NCI-H446 treated with DMSO at 0.1 percent for 48 hours (cell line): Measurements from ENCODE around the gene OPRD1.
"Not testable (repeated sequence)": the region's sequence is repeated elsewhere in the genome, so short reads cannot be mapped to it uniquely, and the experiment has no call there.

Experiments used
- DNase-seq: peaks from one replicate; lab custom pipeline; 2025; lab: John Stamatoyannopoulos, UW

The OPRD1 gene

DNA sequence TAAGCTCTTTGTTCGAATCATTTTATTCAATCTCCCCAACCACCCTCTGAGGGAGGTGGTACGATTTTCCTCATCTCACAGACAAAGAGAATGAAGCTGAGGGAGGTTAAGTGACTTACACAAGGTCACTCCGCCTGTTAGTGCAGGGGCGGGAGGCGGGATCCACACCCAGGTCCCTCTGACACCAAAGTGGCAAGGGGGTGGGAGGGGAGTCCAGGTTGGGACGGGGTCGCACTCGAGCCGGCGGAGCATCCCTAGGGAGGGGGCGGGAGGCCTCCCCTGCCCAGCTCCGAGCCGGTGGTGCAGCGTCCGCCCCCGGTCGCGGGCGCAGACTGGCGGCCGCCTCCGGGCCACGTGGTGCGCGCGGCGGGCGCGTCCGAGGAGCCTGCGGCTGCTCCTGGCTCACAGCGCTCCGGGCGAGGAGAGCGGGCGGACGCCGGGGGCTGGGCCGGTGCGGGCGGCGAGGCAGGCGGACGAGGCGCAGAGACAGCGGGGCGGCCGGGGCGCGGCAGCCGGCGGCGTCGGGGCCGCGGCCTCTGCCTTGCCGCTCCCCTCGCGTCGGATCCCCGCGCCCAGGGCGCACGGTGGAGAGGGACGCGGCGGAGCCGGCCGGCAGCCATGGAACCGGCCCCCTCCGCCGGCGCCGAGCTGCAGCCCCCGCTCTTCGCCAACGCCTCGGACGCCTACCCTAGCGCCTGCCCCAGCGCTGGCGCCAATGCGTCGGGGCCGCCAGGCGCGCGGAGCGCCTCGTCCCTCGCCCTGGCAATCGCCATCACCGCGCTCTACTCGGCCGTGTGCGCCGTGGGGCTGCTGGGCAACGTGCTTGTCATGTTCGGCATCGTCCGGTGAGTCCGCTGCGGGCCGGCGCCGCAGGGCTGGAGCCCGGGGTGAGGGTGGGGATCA, at the start of gene OPRD1:
Gene OPRD1, plus strand, starts transcription at position 405 of the 903 bp plus-strand sequence. Its CDS starts 214 bp downstream, at position 619.
- DNase-seq = no peak

DNA sequence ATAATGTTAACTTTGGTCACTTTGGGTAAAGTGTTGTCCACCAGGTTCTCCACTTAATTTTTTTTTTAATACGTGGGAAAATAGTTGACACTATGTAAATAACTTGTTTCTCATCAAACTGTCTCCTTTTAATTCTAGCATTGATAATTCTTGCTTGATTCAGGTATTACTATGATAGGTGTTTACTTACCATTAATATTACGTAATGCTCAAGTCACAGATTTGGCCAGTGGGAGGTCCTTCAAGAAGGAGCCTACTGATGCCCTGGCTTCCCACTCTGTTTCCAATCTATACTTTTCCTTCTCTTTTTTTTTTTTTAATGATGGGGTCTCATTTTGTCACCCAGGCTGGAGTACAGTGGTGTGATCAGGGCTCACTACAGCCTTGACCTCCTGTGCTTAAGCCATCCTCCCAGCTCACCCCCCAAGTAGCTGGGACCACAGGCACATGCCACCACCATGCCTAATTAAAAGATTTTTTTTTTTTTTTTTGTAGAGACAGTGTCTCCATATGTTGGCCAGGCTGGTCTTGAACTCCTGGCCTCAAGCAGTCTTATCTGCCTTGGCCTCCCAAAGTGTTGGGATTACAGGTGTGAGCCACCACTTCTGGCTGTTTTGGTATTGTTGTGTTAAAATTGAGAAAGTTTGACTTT, 45.3 kb upstream of the OPRD1 start:
- no peak for DNase-seq

DNA sequence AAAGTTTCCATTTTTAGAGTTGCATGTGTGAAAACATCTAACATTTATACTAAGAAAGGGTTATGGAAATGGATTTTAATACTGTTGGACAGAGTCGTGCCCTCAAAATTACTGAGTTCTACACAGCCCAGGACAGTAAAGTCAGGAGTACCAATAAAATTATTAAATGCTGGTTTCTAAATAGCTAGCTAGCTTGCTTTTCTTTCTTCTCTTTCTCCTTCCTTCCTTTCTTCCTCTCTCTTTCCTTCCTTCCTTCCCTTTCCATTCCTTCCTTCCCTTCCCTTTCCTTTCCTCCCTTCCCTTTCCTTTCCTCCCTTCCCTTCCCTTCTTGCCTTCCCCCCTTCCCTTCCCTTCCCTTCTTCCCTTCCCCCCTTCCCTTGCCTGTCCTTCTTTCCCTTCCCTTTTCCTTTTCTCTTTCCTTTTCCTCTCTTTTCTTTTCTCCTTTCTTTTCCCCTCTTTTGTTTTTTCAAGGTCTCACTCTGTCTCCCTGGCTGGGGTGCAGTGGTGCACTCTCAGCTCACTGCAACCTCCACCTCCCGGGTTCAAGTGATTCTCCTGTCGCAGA, 41.3 kb upstream of the OPRD1 start:
- no peak for DNase-seq

DNA sequence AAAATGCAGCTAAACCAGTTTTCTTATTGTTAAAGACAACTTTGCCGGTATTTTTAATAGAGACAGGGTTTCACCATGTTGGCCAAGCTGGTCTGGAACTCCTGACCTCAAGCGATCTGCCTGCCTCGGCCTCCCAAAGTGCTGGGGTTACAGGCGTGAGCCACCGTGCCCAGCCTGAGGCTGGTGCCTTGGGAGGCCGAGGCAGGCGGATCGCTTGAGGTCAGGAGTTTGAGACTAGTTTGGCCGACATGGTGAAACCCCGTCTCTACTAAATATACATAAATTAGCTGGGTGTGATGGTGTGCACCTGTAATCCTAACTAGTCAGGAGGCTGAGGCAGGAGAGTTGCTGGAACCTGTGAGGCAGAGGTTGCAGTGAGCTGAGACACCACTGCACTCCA, 40.0 kb upstream of the OPRD1 start:
- DNase-seq = not testable (repeated sequence)

DNA sequence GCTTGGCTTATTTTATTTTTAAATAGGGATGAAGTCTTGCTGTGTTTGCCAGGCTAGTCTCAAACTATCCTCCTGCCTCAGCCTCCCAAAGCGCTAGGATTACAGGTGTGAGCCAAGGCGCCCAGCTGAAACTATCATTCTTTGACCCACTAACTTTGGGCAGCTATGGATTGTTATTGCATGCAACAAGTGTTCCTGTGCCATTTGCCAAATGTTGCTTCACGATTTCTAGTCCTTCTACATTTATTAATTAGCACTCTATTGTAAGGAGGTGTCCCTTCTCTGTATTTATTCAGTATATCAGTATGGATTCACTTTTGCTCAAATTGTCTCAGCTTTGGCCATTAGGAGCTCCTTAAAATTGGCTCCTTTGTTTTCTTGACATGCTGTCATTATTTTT, 38.9 kb upstream of the OPRD1 start:
- no peak for DNase-seq

DNA sequence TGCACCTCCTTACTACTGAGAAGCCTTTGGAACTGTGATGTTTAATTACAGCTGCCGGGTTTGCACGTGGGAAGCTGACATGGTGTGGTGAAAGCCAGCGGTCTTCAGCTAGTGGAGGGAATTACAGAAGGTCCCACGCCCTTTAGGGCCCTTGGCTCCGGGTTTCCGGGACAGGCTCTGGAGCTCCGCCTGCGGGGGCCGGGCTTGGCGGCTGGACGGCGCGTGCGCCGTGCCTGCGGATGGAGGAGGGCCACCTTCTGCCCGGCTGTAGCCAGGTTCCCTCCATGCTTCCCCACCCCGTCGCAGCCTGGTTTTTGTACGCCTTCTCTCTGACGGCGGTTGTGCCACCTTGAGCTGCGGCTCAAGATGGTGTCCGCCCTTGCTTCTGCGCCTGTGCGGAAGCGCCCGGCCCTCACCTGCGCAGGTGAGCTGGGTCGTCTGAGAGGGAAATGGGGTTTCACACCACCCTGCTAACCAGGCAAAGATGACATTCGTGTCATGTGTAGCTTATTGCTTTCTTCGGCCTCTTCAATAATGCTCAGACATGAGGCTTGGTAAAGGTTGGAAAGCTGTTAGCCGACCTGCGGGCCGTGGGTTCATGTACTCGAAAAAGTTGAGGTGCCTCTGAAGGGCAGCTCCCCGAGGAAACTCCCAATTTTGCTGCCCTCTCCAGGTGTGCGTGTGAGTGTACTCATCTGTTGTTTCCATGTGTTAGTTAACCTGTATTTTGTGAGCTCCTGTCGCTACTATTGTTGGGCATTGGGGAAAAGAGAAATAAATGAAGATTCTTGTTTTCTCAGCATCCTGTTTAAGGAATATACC, 36.6 kb upstream of the OPRD1 start:
- DNase-seq = no peak

DNA sequence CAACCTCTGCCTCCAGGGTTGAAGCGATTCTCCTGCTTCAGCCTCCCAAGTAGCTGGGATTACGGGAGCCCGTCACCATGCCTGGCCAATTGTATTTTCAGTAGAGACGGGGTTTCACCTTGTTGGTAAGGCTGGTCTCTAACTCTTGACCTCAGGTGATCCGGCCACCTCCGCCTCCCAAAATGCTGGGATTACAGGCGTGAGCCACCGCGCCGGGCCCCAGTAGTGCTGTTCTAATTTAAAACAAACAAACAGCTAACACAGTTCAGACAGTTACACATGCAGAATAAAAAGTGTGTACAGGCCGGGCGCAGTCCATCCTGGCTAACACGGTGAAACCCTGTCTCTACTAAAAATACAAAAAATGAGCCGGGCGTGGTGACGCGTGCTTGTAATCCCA, 35.6 kb upstream of the OPRD1 start:
- no peak for DNase-seq

DNA sequence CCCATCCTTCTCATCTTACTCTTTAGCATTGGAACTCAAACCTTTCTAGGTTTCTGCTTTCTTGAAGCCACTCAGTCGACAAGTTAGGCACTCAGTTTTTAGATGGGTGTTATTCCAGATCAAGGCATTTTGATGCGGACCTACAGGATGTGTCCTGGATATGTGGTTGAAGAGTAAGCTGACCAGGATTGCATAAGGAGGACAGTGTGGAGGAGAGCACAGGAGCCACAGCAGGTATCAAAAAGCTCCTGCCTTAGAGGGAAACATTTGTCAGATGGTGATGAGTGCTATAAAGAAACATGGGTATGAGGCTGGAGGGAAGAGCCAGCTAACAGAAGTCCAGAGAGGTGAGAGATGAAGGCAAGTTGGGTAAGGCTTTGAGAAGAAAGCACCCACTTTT, 33.9 kb upstream of the OPRD1 start:
- DNase-seq = no peak

DNA sequence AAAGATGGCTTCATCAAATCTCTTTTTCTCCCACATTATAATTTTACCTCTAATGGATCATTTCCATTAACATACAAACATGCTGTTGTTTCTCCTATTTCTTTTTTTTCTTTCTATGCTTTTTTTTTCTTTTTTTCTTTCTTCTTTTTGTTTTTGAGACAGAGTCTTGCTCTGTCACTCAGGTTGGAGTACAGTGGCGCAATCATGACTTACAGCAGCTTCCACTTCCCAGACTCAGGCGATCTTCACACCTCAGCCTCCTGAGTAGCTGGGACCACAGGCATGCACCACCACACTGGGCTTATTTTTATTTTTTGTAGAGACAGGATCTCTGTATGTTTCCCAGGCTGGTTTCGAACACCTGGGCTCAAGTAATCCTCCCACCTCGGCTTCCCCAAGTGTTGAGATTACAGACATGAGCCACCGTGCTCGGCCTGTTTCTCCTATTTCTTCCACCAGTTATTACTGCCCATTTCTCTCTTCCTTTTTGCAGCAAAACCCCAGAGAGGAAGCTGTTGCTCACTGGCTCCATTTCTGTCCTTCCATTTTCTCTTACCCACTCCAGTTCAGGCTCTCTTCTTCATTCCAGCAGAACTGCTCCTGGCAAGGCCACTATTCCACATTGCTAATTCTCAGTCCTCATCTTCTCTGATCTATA, 32.1 kb upstream of the OPRD1 start:
- DNase-seq = no peak

DNA sequence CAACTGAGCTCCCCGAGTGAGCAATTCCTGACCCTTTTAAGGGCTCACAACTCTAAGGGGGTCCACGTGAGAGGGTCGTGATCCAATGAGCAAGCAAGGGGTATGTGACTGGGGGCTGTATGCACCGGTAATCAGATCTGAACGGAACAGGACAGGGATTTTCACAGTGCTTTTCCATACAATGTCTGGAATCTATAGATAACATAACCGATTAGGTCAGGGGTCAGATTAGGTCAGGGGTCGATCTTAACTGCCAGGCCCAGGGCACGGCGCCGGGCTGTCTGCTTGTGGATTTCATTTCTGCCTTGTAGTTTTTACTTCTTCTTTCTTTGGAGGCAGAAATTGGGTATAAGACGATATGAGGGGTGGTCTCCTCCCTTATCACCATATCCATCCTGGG, 30.7 kb upstream of the OPRD1 start:
- no peak for DNase-seq

DNA sequence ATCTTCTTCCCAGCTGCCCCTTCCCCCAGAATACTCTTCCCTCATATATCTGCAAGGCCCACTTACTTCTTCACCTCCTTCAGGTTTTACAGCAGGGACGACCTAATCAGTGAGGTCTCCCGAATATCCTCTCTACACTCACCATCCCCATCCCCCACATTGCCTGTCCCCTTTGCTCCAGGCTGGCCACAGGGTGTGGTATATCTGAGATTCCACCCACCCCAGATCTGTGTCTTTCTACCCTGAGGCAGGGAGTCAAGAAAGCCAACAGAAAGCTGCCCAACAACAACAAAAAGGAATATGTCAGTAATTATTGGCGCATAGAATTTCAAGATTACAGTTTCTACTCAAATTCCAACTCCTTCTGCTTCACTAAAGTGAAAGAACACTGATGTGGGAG, 30.0 kb upstream of the OPRD1 start:
- DNase-seq = no peak

DNA sequence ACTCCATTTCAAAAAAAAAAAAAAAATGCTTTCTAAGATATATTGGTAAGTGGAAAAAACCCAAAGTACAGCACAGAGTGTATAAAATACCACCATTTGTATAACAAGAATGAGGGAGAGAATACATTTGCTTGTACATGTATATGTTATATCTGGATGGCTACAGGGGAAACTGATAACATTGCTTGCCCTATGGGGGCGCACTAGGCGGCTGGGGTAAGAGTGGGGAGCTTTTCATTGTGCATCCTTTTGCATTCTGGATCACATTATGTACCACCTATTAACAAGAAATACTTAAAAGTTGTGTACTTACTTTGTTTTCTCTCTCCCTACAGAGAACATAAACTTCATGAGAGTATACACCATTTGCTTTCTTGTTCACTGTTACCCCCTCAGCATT, 28.6 kb upstream of the OPRD1 start:
- no peak for DNase-seq

DNA sequence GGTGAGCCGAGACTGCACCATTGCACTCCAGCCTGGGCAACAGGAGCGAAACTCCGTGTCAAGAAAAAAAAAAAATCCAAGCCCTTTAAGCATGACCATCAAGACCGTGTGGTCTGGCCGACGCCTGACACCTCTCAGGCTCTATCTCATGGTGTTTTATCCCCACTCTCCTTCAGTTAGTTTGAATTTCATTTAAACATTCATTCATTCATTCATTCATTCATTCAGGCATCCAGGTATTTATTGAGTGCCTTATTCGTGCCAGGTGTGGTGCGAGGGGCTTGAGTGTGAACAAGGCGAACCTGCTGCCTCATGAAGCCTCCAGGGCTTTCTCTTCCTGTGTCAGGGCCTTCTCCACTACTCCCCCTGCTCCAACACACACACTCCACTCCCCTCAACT, 22.6 kb upstream of the OPRD1 start:
- DNase-seq = no peak

DNA sequence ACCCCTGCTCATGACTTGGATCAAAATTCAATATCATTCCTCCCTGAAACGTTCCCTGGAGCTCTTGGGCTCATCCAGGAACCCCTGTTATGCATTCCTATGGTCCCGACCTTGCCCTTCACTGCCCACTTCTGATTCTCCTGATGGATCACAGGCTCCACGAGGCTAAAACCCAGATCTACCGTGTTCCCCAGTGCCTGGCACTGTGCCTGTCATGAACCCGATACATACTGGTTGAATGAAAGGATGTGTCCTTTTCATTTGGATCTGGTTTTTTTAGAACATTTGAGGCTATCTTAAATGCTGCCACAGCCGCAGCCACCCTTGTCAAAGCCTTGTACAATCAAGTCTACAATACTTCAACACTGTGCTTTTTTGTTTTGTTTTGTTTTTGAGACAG, 22.2 kb upstream of the OPRD1 start:
- DNase-seq = no peak

DNA sequence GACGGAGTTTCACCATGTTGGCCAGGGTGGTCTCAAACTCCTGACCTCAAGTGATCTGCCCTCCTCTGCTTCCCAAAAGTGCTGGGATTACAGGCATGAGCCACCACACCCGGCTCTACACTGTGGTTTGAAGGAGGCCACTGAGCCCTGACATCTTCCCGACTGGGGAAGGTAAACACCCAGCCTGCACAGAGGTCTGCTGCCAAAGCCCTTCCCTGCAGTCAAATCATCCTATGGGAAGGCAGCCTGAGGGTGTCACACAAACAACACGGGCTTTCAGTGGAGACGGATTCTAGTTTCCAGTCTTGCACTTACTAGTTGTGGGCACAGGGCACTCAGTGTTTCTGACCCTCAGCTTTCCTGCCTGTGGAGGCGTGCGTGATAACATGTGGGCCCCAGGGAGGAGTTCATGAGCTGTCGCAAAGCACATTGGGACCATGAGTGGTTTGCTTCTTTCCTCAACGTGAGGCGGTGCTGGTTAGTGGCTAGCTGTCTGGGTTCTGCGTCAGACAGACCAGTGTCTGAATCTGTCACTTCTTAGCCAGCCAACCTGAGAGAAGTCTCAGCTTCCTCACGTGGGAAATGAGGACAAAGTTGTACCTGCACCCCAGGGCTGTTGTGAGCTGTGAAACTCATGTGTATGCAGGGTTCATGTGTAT, 21.5 kb upstream of the OPRD1 start:
- no peak for DNase-seq

DNA sequence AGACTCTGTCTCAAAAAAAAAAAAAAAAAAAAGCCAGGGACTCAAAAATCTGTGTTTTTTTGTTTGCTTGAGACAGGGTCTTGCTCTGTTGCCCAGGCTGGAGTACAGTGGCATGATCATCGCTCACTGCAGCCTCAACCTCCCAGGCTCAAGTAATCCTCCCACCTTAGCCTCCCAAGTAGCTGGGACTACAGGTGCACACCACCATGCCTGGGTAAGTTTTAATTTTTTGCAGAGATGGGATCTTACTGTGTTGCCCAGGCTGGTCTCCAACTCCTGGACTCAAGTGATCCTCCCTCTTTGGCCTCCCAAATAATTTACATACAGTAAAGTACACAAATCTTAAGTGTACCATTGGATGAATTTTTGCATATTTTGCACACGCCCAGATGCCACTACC, 20.0 kb upstream of the OPRD1 start:
- DNase-seq = not testable (repeated sequence)

DNA sequence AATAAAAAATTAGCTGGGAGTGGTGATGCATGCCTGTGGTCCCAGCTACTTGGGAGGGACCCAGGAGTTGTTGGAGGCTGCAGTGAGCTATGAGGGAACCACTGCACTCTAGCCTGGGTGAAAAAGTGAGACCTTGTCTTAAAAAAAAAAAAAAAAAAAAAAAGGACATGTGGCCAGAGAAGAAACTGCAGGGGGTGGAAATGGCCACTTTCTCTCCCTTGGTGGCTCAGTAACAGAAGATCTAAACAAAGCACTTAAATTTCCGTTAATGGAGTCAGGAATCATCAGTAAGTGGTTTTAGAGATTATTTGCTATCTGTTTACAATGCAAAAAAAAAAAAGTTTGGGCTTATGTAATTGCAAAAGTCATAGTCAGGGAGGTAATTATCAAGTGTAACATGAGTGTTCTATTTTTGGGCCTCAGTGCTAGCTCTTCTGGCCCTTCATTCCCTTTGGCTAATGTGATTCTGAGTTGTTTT, 19.3 kb upstream of the OPRD1 start:
- no peak for DNase-seq

DNA sequence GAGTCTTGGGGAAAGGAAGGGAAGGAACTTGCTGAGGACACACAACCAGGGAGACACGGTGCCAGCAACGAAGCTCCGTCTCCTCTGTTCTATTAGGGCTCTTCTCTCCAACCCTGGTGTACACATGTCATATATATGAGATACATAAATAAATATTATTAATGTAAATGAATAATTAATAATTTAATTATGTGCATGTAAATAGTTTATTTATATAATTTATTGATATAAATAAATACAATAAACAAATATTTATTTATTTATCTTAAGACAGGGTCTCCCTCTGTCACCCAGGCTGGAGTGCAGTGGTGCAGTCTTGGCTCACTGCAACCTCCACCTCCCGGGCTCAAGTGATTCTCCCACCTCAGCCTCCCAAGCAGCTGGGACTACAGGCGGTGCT, 17.4 kb upstream of the OPRD1 start:
- not testable (repeated sequence) for DNase-seq

DNA sequence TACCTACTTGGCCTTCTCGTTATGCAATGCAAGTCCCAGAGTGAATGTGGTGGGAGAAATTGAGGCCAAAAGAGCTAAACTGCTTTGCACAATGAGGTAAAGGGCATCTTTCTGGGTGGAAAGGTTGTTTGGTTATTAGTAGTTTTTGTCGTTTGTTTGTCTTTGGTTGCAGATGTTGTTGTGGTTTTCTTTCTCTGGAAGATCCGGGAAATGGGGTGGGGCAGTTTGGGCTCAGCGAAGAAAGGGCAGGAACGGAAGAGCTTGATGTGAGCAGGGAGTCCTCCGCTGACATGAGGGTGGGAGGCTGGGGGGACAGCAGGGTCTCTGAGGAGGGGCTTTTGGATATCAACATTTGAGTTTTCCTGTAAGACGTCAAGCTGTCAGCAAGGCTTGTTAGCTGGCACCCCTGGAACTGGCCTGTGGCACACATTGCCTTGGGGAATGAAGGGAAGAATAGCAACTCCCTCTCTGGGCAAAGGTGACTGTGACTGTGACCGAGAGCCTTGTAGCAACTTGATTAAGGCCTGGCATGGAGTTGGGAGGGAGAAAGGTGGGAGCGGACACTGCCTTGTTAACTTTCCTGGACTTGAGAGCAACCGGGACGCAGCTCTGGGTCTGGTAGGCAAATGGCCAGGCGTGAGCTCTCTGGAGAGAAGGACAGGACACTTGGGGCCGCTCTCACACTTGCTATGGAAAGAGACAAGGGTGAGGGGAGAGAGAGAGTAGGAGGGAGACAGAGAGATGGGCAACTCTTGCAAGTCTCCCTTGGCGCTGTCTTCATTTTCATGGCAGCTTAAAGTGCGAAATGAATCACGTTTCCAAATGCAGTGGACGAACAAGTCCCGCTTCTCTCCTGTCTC, 15.4 kb upstream of the OPRD1 start:
- no peak for DNase-seq

DNA sequence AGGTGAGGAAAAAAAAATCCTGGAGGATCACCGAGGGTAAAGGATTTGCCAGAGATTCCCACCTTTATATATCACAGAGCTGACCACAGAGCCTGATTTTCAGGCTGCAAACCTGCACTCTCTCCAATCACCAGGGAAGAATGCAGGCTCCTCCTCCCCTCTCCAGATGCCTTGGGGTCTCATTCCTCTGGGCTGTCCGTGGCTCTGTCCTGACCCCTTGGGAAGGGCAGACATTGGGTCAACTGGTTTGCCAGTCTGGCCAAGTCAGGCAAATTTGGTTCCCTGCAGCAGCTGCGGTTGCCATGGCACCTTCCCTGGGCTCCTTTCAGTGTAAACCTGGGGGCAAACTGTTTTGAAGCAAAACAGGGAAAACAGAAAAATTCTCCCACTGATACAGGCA, 11.6 kb upstream of the OPRD1 start:
- DNase-seq = no peak
